GM21723 (cell line): ENCODE results near the gene SNX25.
"Not testable (repeated sequence)": the region's sequence is repeated elsewhere in the genome, so short reads cannot be mapped to it uniquely, and the experiment has no call there.

Experiments
- ATAC-seq: cut with Tn5 transposase; IDR thresholded peaks from one replicate; pipeline ENCODE4 v1.9.1; 2021; ENCODE audit warnings: mild to moderate bottlenecking, moderate library complexity; ENCODE audit not compliant: unreplicated experiment

The SNX25 gene

GRCh38 chr4:185296665-185297460, 87.5 kb downstream of the SNX25 start:
- no peak for ATAC-seq

- no peak for ATAC-seq
Measured at GRCh38 chr4:185298728-185299430, 89.5 kb downstream of the SNX25 start.

- ATAC-seq: peak; percentile 1
Measured at GRCh38 chr4:185304541-185304940, 95.1 kb downstream of the SNX25 start.

GRCh38 chr4:185304944-185305690, 95.7 kb downstream of the SNX25 start:
- ATAC-seq: peak; percentile 42

GRCh38 chr4:185305979-185306442, 96.6 kb downstream of the SNX25 start:
- ATAC-seq: no peak

GRCh38 chr4:185307136-185307950, 97.9 kb downstream of the SNX25 start:
- peak; percentile 67 for ATAC-seq

GRCh38 chr4:185309770-185310169, 100.4 kb downstream of the SNX25 start:
- peak; percentile 48 for ATAC-seq

- peak; percentile 24 for ATAC-seq
Measured at GRCh38 chr4:185311113-185311888, 101.9 kb downstream of the SNX25 start.

GRCh38 chr4:185312699-185313098, 103.3 kb downstream of the SNX25 start:
- no peak for ATAC-seq

GRCh38 chr4:185317462-185317861, 108.1 kb downstream of the SNX25 start:
- not testable (repeated sequence) for ATAC-seq

- no peak for ATAC-seq
Measured at GRCh38 chr4:185317880-185318279, 108.5 kb downstream of the SNX25 start.

GRCh38 chr4:185318679-185319078, 109.3 kb downstream of the SNX25 start:
- no peak for ATAC-seq

GRCh38 chr4:185322803-185323202, 113.4 kb downstream of the SNX25 start:
- ATAC-seq: no peak

- ATAC-seq: no peak
Measured at GRCh38 chr4:185323606-185324005, 114.2 kb downstream of the SNX25 start.

GRCh38 chr4:185324361-185324760, 115.0 kb downstream of the SNX25 start:
- not testable (repeated sequence) for ATAC-seq

GRCh38 chr4:185325721-185326120, 116.3 kb downstream of the SNX25 start:
- not testable (repeated sequence) for ATAC-seq

- no peak for ATAC-seq
Measured at GRCh38 chr4:185328586-185328985, 119.2 kb downstream of the SNX25 start.

- ATAC-seq: not testable (repeated sequence)
Measured at GRCh38 chr4:185329879-185330510, 120.6 kb downstream of the SNX25 start.
